Measurements from ENCODE around the gene PTPN12. TPM values are rescaled to one million over a fixed set of nuclear protein-coding genes. Genes with fewer than 3 reads are reported as not detected.

PTPN12 gene
- total RNA-seq, 2 donors from 2014 or later, result 70.5 to 173 TPM

- no peaks in the 10 kb centered on the region for H3K4me1 ChIP-seq (ENCODE audit: control insufficient read depth in 1 of 2, low read depth in 2 of 2)
- DNase-seq (ENCODE audit: low spot score) (no peak), ATAC-seq (ENCODE audit: insufficient number of reproducible peaks, low FRiP score, low read depth) (no peak)
- no peaks in the 10 kb centered on the region for H3K36me3 ChIP-seq
- no peak overlapping the region for H3K4me3 ChIP-seq
- no peaks in the 10 kb centered on the region for H3K9me3 ChIP-seq
- TF ChIP-seq, protein P1, sequence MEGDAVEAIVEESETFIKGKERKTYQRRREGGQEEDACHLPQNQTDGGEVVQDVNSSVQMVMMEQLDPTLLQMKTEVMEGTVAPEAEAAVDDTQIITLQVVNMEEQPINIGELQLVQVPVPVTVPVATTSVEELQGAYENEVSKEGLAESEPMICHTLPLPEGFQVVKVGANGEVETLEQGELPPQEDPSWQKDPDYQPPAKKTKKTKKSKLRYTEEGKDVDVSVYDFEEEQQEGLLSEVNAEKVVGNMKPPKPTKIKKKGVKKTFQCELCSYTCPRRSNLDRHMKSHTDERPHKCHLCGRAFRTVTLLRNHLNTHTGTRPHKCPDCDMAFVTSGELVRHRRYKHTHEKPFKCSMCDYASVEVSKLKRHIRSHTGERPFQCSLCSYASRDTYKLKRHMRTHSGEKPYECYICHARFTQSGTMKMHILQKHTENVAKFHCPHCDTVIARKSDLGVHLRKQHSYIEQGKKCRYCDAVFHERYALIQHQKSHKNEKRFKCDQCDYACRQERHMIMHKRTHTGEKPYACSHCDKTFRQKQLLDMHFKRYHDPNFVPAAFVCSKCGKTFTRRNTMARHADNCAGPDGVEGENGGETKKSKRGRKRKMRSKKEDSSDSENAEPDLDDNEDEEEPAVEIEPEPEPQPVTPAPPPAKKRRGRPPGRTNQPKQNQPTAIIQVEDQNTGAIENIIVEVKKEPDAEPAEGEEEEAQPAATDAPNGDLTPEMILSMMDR (IDR thresholded peaks at IDR 0.05), result no peak
- no peaks in the 10 kb centered on the region for H3K27me3 ChIP-seq (replicated peaks; ENCODE audit: insufficient read depth)
- H3K27ac ChIP-seq, result no peak overlapping the region
Observed at GRCh38 chr7:77524731-77525130, 12.4 kb upstream of the PTPN12 start.

- no peaks in the 10 kb centered on the region for H3K4me1 ChIP-seq (ENCODE audit: control insufficient read depth in 1 of 2, low read depth in 2 of 2)
- no peaks in the 10 kb centered on the region for H3K36me3 ChIP-seq
- DNase-seq (ENCODE audit: low spot score) (no peak), ATAC-seq (ENCODE audit: insufficient number of reproducible peaks, low FRiP score, low read depth) (no peak)
- H3K27ac ChIP-seq, result no peak overlapping the region
- no peaks in the 10 kb centered on the region for H3K27me3 ChIP-seq (replicated peaks; ENCODE audit: insufficient read depth)
- H3K9me3 ChIP-seq, result no peaks in the 10 kb centered on the region
- TF ChIP-seq, protein P1 (IDR thresholded peaks at IDR 0.05), result no peak
- H3K4me3 ChIP-seq, result no peak overlapping the region
Observed at GRCh38 chr7:77525231-77525630, 11.9 kb upstream of the PTPN12 start.

DNA sequence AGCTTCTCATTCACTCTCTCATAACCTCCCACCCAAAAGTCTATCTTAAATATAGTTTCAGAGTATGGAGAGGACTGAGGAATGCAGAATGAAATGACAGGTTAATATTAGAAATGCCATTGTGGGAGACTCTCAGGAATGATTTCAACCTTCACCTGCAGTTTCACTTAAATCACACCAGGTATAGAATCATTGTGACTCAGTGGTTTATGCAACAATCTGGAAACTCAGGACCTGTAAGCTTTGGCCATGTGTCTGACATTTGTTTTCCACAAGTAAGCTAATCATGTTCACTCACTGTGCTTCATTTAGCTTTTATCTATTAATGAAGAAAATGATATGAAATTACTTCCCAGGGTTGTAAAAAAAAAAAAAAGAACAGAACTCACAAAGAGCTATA, 8.7 kb upstream of the PTPN12 start:
- TF ChIP-seq, protein P1 (IDR thresholded peaks at IDR 0.05), result no peak
- no peak overlapping the region for H3K4me3 ChIP-seq
- no peak overlapping the region for H3K27ac ChIP-seq
- H3K9me3 ChIP-seq, result no peaks in the 10 kb centered on the region
- DNase-seq (ENCODE audit: low spot score), result no peak
- H3K36me3 ChIP-seq, result no peaks in the 10 kb centered on the region
- no peaks in the 10 kb centered on the region for H3K27me3 ChIP-seq (replicated peaks; ENCODE audit: insufficient read depth)
- no peak for ATAC-seq (ENCODE audit: insufficient number of reproducible peaks, low FRiP score, low read depth)
- H3K4me1 ChIP-seq (ENCODE audit: control insufficient read depth in 1 of 2, low read depth in 2 of 2), result no peaks in the 10 kb centered on the region

DNA sequence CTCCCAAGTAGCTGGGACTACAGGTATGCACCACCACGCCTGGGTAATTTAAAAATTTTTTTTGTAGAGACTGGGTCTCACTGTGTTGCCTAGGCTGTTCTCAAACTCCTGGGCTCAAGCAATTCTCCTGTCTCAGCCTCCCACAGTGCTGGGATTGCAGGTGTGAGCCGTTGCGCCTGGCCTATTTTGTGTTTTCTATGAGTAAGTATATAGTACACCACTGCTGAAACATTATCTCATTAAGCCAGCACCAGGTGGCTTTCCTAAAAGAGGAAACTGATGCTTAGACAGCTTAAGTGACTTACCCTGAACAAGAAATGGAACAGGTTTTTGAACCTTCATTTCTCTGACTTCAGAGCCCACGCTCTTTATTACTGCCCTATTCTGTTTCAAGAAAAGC, 7.8 kb upstream of the PTPN12 start:
- Histone ChIP-seq H3K27ac (no peak overlapping the region), H3K4me1 (ENCODE audit: control insufficient read depth in 1 of 2, low read depth in 2 of 2) (no peaks in the 10 kb centered on the region), H3K27me3 (replicated peaks; ENCODE audit: insufficient read depth) (no peaks in the 10 kb centered on the region), H3K36me3 (no peaks in the 10 kb centered on the region), H3K9me3 (no peaks in the 10 kb centered on the region), H3K4me3 (no peak overlapping the region)
- no peak for ATAC-seq (ENCODE audit: insufficient number of reproducible peaks, low FRiP score, low read depth)
- DNase-seq (ENCODE audit: low spot score), result no peak
- TF ChIP-seq, protein P1 (IDR thresholded peaks at IDR 0.05), result no peak

DNA sequence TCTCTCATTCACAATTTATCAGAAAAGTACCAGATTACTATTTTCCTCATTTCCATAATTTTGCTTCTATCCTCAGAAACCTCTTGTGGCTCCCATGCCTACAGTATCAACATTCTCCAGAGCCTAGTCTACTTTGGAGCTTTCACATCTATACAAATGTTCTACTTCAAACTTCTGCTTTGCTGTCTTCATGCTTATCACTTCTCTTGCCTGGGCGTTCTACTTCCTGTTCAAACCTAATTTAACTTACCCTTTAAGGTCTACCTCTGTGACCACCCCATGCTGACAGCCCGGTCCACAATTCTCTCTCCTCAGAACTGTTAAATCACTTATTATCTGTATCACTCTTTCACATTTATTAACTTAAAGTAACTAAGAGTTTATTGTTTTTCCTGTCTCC, 6.1 kb upstream of the PTPN12 start:
- no peaks in the 10 kb centered on the region for H3K9me3 ChIP-seq
- TF ChIP-seq, protein P1 (IDR thresholded peaks at IDR 0.05), result no peak
- DNase-seq (ENCODE audit: low spot score), result no peak

More for the DNA sequence above, 6.1 kb upstream of the PTPN12 start:
- ATAC-seq (ENCODE audit: insufficient number of reproducible peaks, low FRiP score, low read depth), result no peak
- Histone ChIP-seq H3K4me3 (no peak overlapping the region), H3K4me1 (ENCODE audit: control insufficient read depth in 1 of 2, low read depth in 2 of 2) (no peaks in the 10 kb centered on the region), H3K27me3 (replicated peaks; ENCODE audit: insufficient read depth) (no peaks in the 10 kb centered on the region), H3K36me3 (no peaks in the 10 kb centered on the region), H3K27ac (no peak overlapping the region)

Data from thoracic aorta (tissue), 2 donors.